ENCODE measurements around the gene LRRC52. TPM values are rescaled to one million over a fixed set of nuclear protein-coding genes. Genes with fewer than 3 reads are reported as not detected.

Gene LRRC52, protein sequence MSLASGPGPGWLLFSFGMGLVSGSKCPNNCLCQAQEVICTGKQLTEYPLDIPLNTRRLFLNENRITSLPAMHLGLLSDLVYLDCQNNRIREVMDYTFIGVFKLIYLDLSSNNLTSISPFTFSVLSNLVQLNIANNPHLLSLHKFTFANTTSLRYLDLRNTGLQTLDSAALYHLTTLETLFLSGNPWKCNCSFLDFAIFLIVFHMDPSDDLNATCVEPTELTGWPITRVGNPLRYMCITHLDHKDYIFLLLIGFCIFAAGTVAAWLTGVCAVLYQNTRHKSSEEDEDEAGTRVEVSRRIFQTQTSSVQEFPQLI
- polyA plus RNA-seq (ENCODE audit: insufficient read length), result 0.19 TPM

DNA sequence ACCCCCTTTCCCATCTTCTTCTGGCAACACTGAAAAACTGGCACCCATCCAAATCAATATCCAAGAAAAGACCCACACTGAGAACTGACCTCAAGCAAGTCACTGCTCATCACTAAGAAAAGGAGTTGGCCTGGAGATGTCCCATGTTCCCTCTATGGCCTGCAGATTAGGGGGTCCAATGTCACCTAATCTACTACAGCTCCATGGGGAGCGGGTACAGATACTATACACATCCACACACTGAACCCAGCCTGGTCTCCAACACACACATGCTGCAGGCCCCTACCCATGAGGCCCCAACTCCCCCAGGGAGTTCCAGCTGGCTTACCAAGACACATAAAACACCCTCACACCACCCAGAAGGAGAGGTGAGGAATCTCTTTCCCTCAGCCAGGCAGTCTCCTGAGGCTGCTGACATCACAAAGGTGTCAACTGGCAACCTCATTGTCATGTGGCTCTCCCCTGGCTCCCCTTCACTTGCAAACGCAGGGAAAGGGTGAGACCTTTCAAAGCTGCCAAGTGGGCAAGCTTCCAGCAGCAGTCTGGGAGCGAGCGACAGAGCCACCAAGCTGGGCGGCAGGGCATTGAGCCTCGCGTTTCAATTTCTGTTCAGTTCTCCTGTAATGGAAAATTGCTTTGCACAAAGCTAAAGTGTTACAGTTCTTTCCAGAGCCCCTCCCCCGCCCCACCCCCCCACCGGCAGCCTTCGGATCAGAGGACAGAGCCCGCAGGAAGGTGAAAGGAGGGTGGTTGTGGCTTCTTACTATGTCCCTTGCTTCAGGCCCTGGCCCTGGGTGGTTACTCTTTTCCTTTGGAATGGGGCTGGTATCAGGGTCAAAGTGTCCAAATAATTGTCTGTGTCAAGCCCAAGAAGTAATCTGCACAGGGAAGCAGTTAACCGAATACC lies at the start of gene LRRC52:
LRRC52 (plus strand) TSS at position 469 of the 907 bp plus-strand sequence; CDS start at position 766, 297 bp downstream.
- no peak for DNase-seq

DNA sequence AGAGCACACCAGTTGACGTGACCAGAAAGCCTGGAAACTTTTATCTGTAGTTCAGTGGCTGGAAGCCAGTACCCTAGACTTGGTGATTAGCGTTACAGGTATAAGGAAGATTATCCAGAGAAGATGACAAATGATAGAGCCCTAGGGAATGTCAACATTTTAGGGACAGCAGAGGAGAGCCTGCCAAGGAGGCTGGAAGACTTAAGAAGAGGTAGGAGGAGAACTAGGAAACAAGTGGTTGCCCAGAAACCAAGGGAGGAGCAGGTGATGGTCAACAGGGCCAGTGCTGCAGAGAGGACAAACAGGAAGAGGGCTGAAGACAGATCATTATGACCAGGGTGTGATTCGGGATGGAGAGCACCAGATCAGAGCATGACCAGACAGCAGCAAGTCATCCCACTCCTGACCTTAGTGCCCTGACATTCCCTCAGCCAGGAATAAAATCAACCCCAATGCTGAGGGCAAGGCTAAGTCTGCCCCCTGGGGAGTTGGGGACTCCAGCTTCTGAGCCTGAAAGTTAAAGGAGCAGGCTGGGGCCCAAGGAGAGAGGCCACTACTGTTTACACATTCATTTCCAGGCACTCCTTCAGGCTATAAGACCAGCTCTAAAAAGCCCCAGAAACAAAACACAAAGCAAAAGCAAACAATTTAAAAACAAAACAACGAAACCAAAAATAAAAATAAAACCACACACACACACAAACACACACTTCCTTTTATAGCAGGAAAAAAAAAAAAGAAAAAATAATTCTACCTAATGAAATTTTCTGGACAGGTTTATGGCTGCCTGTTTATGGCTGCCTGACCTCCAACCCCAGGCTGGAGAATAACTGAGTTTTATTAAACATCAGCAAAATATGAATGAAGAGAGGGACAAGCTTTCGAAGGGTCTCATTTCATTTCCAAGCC lies 48.6 kb upstream of the LRRC52 start:
- no peak for DNase-seq

DNA sequence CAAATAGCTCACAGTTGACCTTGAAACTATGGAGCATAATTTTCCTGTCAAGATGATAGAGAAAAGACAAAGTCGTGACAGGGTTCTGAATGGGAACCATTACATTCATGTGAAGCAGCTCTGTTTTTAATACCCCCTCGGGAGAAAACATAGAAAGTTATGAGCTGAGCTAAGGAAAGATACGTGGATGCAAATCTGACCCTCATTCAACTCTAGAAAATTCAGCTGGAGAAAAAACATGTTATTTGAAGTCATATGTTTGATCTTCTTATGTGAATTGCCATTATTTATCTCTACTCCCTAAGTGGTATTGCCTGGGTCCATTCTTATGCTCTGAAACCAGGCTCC lies 48.0 kb upstream of the LRRC52 start:
- no peak for DNase-seq

DNA sequence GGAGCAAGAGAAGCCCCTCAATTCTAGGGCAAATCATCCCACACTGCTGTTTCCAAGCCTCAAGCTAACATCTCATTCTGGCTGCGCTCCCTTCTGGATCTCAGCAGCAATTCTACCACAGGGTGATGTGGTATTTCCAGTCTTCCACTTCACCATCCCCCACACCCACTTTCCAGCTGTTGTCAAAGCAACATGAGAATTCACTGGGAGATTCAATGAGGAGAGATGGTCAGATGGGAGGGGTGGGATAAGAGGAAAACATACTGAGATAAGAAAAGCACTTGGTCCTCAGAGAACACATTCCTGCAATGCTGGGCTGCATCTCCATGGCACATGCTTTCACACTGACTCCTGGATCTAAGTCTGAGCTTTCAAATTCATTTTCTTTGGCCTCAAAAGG lies 47.3 kb upstream of the LRRC52 start:
- DNase-seq, result no peak

DNA sequence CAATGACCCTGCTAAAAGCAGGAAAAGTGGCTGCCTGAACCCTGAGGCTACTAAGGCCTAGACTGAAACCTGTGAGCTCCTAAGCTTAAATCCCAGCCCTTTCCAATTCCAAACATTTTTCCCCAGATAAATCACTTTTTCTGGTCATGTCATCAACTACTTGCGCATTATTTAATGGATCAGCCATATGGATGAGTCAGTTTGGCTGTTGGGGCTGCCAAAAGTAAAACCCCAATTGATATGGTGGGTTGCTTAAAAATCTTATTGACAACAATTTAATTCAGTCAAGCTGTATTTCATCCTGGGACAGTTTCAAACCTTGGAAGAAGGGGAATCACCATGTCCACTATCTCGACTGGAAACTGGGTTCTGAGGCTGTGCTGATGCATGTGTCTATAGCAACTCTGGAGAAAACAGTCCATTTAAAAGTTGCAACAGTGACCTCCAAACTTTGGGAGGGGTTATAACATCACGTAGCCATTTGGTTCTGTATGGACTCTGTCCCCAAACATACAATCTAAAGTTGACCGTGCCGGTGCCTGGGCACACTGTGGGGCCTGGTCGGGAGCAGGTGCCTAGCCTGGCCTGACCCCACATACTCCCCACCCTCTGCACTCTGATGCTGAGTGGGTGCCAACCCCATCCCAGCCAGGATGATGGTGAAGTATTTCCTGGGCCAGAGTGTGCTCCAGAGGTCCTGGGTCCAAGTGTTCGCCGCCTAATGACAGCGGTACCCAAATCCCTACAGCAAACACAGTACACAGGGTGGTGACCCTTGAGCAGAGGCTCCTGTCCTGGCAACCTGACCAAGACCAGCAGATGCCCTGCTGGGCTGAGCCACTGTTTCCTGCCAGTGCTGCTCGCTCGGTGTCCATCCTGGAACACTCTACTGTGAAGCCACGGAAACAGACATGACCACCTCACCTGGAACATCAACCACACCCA lies 46.5 kb upstream of the LRRC52 start:
- peak; percentile 51 for DNase-seq

DNA sequence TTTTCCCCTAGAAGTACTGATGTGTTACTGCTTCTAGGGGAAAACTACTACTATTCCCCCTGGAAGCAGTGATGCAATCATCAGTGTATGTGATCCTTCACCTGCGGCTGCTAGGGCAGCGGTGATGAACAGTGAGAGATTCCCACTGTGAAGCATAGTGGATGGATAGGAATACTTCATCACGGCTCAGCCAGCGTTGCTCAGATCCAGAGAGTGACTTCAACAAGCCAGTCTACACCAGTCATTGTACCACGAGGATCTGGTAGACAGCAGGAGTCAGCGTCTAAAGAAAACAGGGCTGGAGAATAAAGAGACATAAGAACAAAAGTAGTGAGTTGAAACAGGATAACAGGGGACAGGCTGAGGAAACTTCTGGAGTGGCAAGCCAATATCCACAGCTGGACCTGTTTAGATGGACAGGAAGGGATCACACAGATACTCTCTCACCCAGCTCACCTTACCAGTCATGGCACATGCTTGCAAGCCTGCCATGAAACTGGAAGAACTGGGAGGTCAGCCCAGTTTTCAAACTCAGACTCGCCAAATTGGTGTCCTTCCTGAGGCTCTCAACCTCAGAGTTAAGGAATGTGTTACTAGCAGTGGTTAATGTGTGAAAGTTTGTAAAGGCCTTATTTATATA lies 42.4 kb upstream of the LRRC52 start:
- DNase-seq, result no peak

DNA sequence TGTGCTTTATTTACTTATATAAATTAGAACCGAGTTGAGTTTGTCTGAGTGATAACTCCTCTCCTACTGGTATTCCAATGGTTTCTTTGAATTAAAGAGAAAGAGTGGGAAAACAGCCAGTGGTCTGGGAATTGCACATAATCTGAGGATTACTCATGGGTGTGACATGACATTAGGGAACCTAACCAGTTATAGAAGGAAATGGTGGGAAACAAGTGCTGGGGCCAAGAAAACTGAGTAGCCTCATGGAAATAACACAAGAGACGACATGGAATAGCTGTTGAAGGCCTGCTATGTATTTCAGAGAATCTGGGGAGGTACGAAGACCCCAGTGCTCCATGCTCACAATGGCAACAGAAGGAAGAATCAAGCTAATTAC lies 41.8 kb upstream of the LRRC52 start:
- no peak for DNase-seq

DNA sequence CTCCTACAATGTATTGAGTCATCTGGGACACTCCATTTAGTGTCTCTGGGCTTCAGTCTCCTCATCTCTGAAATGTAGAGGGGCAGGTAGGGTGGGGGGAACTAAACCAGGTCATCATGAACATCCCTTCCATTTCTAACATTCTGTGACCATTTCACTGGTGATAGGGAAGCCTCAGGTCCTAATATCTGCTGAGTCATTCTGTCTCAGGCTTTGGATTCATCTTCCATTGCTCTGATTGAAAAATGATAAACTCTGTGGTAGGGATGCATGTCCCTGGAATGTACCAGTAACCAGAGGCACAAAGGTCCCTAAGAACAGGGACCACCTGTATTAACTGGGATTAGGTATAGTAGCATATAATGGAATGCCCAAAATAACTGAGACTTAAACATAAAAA lies 36.2 kb upstream of the LRRC52 start:
- no peak for DNase-seq

DNA sequence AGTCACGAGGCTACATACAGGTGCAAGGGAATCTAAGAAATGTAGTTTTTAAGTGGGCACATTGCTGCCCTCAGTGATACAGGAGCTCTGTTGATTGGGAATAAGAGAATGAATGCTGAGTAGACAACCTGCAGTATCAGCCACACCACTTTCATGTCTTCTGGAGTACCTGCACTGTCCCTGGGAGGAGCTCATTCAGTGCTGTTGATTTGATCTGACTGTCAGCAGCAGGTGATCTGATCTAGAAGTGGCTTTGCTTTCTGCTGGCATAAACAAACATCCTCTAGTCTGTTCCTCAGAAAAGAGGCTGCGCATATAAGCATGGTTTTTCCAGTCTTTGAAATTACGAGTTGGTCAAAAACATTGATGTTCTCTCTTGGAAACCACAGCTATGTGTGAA lies 35.5 kb upstream of the LRRC52 start:
- DNase-seq, result no peak

DNA sequence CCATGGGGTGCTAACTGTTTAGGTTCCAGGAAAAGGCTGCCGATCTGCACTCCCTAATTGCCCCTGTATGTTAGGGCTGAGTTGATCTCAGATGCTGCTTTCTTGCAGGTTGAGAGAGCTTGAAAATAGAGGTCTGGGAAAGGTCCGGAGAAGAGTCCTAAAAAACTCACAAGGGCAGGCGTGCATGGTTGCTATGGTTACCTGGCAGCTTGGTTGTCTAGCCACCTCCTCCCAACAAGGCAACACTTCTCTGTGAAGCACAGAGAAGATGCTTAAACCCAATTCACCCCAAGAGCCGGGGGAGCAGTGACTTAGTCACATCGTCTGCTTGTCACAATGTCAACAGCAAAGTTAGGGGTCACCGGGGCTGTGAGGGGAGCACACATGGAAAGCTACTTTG lies 31.0 kb upstream of the LRRC52 start:
- DNase-seq, result no peak

DNA sequence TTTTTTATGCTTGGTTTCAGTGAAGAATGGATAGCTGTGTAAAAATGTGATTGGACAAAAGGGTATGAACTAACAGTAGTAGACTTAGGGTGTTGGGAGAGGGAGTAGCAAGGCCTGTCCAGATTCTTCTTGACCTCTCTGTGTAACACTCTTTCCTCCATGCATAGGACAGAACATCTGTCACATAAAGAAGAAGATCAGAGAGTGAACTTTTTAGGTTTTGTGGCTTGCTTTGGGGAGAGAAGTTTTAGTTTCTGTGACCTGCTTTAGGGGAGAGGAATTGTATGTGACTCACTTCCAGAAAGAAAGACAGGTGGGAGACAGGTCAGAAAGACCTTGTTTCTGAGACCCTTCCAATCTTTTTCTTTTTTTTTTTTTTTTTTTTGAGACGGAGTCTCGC lies 27.3 kb upstream of the LRRC52 start:
- no peak for DNase-seq

DNA sequence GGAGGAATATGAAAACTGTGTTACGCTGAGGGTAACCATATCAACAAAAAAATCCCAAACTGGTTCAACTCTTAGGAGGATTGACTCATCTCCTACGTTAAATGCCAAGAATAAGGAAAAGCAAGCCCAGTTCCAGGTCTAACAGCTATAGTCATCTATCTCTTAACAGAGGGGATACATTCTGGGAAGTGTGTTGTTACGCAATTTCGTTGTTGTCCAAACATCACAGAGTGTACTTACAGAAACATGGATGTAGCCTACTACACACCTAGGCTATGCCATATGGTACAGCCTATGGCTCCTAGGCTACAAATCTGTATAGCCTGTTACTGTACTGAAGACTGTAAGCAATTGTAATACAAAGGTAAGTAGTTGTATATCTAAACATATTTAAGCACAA lies 23.2 kb upstream of the LRRC52 start:
- no peak for DNase-seq

DNA sequence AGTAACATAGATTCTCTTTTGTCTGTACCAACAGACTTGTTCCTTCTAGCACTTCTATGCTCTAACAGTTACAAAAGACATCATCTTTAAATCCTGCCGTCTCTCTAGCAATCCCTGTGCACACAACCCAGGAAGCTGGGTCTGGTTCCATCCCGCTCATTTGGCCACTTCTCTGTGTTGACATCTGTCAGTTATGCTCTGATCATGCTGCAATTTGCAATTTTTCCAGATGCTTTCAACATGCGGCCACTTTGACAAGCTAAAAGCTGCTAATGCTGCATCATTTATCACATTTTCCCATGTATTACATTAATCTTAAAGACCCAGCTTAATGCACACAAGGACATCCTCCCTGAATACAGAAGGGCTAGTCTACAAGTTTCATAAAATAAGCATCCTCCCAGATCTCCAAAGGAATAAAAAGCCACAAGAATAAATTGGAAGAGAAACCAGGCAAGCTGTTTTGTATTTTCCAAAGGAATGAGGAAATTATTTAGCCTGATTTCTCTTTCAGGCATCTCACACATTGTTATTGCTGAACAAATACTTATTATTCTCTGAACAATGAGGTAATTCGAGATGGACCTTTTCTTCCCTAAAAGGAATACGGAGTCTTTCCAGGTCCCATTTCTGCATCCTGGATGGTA lies 19.0 kb upstream of the LRRC52 start:
- no peak for DNase-seq

DNA sequence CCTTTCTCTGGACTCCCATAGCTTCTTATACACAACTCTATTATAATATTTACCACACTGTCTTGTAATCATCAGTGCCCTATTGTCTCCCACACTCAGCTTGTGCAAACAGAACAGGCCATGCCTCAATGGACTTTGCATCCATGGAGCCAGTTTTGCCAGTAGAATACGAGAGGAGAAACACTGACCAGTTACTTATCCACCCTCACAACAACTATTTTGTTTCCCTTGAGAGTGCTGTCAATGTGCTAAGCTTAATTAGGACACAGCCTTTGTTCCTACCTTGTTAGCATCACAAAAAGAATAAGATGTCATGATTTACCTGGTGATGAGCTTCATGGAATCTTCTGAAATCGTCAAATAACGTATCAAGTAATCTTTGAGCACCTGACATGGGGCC lies 18.1 kb upstream of the LRRC52 start:
- DNase-seq, result no peak

DNA sequence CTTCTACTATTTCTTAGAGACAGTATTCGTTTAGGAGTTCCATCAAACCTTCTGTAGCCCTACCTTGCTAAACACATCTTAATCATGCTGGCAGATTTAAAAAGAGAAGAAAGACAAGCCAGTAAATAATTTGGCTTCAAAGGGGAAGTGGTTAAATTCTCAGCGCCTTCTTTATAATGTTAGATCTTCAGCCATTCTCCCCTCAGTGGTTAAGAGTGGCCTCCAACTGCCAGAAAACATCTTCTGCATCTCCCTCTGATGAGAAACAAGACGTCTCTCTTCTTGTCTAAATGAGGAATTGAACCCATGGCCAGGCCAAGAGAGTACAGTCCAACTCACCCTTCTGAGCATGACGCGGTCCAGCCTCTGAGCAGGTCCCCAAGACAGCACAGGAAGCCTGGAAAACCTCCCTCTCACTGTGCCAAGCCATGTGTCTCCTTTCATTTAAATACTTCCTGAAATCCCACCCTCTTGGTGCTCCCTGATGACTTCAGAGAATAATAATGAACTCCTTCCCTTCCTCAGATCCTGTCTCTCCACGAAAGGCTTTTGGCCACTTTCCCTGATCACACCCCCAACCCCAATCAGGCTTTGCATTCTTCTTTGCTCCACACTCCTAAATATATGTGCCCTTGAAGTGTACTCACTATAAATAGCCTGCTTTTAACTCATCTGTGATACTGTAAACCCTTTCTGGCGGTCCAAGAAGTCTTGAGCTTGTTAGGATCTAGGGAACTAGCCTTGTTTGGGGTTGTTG lies 16.4 kb upstream of the LRRC52 start:
- DNase-seq, result no peak

DNA sequence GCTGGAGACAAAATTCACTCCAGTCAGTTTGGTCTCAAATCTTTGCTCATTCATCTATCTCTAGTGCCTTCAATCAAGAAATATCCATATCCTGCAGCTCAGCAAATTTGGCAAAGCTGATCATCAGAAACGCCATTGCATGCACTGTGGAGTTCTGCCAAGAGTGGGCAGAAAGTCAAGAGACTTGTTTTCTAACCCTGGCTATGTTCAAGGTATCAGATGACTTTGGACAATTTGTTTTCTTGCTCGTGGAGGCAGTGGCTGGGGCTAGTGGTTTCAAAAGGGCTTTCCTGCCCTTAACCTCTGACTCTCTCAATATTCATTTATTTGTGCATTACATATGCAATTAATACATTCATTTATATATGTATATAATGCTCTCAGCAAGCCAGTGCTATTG lies 12.8 kb upstream of the LRRC52 start:
- no peak for DNase-seq

DNA sequence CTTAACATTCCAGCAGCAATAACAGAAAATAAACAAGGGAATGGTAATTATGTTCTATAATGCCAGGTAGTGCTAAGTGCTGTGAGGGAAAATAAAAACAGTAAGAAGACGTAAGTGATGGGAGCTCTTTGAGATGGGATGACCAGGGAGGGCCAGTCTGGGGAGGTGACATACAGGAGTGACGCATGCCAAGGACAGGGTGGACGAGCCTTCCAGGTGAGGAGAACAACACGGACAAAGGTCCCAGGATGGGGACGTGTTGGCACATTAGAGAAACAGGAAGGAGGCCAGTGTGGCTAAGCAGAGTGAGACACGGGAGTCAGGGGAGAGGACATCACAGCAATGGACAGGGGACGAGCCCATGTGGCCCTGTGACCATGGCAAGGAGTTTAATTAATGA lies 11.7 kb upstream of the LRRC52 start:
- DNase-seq, result no peak

DNA sequence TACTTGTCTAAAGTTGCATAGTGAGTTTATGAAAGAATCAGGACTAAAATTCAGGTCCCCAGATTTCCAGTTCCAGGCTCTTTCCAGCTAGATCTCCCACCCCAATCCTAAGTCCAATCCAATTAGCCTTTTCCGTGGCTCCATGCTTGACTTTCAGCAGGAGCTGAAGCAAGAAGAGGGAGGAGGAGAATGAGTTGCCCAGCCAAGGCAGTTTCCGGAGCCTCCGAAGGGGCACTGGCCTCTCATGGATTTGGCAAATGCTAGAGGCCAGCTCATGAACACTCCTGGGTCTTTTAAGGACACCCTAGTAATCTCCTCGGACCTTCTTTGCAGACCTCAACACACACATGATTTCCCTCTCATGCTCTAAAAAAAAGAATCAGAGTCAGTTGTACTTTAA lies 10.5 kb upstream of the LRRC52 start:
- DNase-seq, result no peak

DNA sequence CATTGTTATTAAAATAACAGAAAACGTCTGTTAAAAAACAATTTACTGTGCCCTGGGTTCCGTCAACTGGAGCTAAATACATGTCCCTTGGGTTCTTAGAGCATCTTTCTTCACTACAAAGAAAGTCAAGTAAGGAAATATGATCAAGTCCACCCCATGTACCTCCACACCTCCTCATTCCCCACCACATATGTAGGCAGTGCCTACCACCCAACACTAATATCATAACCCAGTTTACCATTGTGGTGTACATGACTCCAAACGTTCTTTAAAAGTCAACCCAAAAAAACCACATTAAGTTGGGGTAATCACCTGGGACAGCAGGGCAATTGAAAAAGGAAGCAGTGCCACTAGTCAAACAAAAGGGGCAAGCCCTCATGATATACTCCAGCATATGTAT lies 7.8 kb upstream of the LRRC52 start:
- no peak for DNase-seq
